Stimulated activated naive CD4-positive, alpha-beta T cell treated with Interleukin-2 at 50 U/mL for 16 hours (primary cell): ENCODE measurements around the gene CTAGE9.
"Not testable (repeated sequence)": the region's sequence is repeated elsewhere in the genome, so short reads cannot be mapped to it uniquely, and the experiment has no call there.

Experiments used
- DNase-seq: peaks from one replicate; lab custom pipeline; 2025; lab: John Stamatoyannopoulos, UW

Gene CTAGE9, protein sequence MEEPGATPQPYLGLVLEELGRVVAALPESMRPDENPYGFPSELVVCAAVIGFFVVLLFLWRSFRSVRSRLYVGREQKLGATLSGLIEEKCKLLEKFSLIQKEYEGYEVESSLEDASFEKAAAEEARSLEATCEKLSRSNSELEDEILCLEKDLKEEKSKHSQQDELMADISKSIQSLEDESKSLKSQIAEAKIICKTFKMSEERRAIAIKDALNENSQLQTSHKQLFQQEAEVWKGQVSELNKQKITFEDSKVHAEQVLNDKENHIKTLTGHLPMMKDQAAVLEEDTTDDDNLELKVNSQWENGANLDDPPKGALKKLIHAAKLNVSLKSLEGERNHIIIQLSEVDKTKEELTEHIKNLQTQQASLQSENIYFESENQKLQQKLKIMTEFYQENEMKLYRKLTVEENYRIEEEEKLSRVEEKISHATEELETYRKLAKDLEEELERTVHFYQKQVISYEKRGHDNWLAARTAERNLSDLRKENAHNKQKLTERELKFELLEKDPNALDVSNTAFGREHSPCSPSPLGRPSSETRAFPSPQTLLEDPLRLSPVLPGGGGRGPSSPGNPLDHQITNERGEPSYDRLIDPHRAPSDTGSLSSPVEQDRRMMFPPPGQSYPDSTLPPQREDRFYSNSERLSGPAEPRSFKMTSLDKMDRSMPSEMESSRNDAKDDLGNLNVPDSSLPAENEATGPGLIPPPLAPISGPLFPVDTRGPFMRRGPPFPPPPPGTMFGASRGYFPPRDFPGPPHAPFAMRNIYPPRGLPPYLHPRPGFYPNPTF

DNA sequence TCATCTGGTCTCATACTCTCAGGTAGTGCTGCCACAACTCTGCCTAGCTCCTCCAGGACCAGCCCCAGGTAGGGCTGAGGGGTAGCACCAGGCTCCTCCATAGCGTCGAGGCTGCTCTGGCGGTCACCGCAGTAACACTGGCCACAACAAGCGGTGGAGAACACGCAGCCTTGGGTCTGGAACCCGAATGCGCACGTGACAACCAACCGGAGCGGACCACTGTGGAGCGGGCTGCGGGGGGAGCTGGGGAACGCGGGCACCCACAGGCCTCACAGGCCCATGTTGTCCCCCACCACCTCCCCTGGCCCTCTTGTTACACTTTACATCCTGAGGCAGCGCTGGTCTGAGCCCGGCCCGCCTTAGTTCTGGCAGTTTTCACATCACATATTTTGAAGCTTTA lies at the start of gene CTAGE9:
TSS of gene CTAGE9 (minus strand) at position 101 of the 400 bp plus-strand sequence. CDS start at position 101, 0 bp downstream.
- DNase-seq, result not testable (repeated sequence)

DNA sequence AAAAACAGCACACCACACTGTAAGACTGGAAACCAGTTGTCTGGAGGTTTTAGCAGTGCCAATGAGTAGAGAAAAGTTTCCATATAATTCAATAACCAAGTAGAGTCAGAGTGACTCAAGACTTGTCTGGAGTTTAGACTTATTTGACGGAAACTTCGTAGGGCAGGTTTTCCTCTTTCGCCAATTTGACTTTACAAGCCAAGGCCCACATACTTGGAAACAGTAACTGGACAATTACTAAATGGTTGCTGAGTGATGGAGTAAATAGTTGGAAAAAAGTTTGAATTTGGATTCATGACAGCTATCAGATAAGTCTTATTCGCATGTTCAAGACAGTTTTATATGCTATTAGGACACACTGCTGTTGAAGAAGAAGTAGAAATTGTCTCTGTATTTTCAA lies 48.1 kb upstream of the CTAGE9 start:
- no peak for DNase-seq

DNA sequence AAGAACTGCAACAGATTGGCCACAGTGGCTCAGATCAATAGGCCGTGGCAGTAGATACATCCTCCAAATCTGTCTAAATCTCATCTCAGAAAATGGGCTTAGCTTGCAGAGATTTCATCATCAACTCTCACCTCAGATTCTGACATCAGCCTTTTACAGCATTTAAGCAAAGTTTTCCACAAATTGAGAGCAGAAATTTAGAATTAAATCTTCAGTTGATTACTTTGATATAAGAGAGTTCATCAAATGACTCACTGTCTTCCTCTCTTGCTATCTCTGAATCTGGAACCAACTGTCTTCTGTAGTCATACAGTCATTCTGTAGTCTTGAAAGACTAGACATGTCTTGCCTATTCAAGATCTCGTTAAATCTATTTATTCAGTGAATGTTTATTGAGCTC lies 45.2 kb upstream of the CTAGE9 start:
- DNase-seq, result no peak

DNA sequence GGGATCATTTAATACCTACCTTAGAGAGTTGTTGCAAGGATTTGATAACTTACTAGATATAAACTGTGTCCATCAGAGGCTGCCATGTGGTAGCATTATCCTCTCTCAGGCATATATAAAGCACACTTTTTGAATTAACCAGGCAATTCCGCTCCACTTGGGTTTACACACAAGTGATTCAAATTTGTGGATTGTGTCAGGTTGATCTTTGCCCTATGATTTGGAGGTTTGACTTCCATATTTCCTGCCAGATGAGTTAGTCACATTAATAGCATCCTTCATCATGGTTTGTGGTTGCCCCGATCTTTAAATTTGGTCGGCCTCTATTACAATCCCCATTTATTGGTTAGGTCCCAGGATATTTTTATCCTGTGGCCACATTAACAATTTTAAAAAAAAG lies 44.8 kb upstream of the CTAGE9 start:
- DNase-seq, result no peak

DNA sequence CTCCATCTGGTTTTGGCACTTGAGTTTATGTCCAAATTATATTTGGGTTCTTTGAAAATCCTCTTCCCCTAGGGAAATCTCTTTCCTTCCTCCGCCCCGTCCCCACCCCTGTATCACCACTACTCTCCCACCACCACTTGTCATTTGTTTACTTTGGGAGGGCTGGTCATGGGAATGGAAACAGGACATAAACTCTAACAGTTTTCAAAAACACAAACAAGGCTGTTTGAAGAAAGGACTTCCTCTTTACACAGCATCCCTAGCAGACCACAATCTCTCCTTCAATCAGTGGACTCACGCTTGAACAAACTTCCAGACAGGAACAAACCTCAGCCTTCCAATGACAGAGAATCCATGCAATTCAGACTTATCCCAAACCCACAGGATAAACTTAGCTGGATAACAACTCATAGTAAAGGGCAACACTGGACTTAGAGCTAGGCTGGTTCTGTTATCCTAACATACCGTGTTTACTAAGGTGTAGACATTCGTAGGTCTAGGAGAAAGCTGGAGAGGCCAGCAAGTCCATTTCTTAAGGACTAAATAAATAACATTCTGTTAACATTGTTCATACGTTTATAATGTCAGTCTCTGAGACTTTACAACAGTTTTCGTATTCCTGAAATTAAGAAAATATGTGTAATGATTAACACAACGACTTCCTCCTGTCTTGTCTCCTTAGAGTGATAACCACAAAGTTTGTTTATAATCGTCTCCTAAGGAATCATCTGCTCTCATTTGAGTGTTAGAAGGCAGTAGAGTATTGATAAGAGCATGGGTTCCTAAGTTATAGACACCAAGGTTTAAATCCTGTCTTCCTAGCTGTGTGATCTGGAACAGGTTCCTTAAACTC lies 44.1 kb upstream of the CTAGE9 start:
- no peak for DNase-seq

DNA sequence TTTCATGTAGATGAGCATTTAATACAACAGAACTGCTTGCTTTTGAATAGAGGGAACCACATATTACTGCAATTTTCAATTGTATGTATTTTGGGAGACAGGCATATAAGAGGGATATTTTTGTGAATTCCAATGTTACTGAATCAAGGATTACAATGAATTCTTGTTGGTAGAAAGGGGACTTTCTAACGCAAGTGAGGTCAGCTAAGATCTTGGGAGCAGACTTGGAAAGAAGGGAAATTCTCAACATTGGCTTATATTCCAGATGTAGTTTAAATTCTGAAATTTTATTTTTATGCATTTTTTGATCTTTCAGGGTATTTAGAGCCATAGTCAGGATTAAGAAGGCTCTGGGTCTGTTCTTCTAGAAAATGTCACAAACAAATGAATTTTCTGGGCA lies 43.3 kb upstream of the CTAGE9 start:
- DNase-seq, result no peak

DNA sequence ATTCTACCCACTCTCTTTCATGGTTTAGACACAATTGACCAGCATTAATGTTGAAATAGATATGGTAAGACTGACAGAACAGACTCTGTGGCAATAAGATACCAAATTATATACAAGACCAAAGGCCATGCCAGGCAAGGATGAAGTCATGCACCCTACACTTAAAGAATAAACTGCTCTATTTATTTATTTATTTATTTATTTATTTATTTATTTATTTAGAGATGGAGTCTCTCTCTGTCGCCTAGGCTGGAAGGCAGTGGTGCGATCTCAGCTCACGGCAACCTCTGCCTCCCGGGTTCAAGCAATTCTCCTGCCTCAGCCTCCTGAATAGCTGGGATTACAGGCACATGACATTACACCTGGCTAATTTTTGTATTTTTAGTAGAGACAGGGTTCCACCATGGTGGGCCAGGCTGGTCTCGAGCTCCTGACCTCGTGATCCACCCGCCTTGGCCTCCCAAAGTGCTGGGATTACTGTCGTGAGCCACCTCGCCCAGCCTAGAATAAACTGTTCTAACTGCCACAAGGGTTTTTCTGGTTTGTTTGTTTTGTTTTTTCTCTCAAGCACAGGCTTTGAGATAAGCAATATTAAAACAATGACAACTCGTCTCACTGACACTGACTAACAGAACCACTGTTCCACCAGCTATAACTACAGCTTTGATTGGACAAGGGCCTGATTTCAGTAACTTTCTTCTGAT lies 40.3 kb upstream of the CTAGE9 start:
- DNase-seq, result not testable (repeated sequence)

DNA sequence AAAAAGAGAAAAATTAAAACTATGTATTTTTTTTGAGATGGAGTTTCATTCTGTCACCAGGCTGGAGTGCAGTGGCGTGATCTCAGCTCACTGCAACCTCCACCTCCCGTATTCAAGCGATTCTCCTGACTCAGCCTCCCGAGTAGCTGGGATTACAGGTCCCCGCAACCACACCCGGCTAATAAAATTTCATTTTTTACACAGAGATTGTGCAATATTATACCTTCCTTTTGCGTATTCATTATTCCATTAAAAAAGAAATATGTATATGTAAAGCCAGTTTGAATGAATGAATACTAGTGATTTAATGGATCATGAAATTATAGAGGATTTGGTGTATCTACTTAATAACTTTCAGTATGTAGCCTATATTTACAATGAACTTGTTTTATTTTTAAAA lies 38.2 kb upstream of the CTAGE9 start:
- DNase-seq, result no peak

DNA sequence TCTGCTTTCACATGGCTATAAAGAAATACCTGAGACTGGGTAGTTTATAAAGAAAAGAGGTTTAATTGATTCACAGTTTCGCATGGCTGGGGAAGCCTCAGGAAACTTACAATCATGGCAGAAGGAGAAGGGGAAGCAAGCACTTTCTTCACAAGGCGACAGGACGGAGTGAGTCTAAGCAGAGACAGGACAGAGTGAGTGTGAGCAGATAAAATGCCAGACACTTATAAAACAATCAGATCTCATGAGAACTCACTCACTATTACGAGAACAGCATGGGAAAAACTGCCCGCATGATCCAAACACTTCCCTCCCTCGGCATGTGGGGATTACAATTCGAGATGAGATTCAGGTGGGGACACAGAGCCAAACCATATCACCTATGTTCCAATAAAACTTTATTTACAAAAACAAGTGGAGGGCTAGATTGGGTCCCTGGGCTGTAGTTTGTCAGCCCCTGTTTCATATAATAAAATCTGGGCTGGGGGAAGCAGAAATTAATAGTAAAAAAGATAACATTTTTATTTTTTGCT lies 37.1 kb upstream of the CTAGE9 start:
- DNase-seq, result no peak

DNA sequence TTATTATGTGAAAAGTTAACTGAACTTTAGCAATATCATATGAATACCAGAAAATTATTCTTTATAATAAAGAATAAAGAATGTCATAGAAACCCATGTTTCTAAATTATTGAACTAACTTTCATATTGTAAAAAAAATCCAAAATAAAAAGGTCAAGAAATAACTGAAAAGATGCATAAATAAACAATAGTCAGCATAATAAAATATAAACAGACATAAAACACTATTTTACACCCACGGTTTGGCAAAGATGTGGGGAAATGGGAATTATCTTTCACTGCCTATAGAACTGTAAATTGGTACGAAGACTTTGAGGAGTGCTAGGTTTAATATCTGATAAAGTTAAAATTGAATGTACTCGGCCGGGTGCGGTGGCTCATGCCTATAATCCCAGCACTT lies 34.7 kb upstream of the CTAGE9 start:
- no peak for DNase-seq

DNA sequence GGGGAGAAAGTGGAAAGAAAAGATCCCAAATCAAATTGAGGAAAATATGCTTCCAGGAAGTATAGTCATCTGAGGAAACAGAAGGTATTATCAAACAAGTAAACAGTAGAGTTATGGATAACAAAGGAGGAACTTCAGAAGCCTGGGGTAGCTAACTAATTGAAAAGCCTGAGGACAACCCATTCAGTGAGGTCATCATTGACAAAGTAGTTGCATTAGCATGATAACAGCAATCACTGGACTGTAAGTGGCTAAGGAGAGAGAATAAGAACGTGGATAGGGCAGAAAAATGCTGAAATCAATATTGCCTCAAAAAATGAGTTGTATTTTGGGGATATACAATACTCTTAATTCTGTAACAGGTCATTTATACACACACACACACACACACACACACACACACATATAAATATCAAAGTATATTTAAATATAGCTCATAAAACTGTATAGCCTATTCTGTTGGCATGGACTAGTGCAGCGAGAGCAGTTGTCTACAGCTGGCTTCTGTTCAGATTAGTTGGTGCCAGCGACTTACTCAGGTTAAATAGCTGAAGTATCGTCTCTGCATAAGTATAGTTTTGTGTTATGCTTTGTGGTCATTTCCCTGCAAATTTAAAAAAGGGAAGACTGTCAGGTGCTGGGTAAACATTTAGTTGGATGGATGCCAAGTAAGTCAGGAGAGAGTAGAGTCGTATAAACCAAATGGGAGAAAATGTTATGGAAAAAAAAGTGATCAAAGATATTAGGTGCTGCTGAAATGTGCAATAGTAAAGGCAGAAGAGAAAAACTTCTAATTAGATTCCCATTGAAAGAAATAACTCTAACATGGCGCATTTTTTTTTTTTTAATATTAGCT lies 33.8 kb upstream of the CTAGE9 start:
- DNase-seq, result no peak

DNA sequence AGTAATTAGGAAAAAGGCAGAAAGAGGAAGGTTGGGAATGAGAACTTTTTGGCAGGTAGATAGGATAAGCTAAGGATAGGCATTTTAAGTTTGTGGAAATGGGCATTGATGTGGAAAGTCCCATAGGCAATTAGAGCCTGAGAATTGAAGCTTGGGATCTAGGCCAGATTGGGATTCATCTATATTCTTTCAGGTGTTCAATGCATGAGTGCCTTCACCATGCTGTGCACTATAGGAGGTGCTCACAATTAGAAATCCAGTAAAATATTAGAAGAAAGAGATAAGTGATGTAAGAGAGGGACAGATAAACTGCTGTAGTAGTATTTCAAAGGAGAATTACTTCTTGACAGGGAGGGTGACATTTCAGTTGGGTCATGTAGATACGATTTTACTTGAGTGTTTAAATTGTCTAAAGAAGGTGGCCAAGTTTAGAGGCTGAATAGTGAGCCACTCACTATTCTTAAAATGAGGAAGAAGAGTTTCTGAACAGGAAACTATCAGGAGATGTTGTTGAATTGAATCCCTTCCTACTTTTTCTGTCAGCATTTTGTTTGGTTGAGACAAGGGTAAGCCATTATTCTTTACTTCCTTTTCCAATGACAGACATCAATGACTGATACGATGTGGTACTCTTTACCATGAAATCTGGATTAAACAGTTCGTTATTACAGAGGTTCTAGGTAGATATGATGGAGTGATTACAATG lies 31.0 kb upstream of the CTAGE9 start:
- no peak for DNase-seq

DNA sequence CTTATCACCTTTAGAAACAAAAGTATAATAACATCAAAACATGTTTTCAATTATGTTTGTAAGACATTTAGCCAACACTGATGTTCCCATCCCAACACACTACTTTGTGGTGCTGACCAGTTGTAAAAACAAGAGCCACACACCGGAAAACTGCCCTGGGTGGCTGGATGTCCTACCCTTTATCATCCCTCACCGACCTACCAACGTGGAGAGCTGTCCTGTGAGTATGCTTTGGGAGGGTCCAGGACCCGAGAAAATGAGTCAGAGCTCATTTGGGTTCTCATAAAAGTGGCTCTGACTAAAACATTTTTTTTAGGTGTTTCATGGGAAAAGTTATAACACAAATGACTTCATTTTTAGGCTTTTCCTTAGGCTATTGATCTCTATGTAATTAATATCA lies 29.3 kb upstream of the CTAGE9 start:
- no peak for DNase-seq

DNA sequence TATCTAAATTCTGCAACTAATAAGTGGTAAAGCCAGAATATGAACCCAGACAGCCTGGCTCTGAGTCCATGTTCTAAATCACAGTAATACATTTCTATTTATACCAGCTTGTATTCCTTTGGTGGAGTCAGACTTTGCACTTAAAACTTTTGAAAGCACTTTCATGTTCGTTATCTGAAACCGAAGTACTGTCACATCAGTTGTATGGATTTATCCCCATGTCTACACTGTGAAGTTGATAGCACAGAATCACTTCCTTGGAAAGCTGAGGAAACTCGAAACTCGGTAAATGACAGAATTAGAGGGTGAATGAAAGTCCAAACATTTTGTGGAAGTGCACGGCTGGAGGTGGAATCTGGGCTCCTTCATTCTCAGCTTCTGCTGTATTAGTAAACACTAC lies 28.3 kb upstream of the CTAGE9 start:
- DNase-seq, result no peak

DNA sequence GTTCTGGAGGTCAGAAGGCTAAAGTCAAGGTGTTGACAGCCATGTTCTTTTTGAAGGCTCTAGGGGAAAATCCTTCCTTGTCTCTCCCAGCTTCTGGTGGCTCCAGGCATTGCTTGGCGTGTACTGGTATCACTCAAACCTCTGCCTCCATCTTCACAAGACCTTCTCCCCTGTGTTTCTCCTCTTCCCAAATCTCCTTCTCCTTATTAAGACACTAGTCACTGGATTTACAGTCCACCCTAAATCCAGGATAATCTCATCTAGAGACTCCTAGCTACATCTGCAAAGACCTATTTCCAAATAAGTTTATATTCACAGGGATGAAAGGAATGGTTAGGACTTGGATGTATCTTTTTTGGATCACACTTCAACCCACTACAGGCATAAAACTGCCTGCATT lies 26.0 kb upstream of the CTAGE9 start:
- DNase-seq, result no peak

DNA sequence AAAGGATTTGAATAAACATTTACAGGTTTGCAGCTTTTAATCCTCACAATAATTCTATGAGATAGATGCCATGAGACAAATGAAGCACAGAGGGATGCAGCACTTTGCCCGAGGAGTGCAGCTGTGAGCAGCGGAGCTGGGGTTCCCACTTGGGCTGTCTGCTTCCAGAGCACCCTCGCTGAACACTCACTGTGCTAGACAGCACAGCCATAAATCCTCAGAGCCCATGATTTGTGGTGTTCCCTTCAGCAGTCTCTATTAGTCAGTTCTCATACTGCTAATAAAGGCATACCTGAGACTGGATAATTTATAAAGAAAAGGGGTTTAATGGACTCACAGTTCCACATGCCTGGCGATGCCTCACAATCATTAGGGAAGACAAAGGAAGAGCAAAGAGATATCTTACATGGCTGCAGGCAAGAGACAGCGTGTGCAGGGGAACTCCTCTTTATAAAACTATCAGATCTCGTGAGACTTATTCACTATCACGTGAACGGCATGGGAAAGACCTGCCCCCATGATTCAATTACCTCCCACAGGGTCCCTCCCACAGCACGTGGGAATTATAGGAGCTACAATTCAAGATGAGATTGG lies 25.3 kb upstream of the CTAGE9 start:
- no peak for DNase-seq

DNA sequence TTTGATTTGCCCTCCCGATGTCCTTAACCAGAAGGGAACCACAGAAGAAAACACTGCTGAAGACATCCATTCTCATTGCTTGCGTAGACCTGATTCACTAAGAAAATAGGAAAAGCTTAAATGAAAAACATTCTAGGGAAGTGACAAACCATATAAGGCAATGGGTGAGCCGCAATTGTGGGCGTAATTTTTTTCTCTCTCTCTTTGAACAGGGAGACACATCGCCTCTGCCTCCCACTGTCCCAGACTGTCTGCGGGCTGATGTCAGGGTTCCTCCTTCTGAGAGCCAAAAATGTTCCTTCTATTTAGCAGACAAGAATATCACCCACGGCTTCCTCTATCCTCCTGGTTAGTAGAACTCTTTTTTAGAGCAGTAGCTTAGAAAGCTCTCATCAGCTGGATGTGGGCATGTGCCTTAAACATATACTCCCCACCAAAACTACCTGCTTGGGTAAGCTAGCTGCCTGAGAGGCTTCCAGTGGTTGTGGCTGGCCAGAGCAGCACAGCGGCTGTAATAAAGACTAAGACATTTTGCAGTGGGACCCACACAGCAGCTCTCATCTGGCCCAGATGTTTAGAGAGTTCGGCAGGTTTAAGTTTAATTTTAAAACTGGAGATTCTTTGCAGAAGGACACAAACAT lies 22.7 kb upstream of the CTAGE9 start:
- no peak for DNase-seq

DNA sequence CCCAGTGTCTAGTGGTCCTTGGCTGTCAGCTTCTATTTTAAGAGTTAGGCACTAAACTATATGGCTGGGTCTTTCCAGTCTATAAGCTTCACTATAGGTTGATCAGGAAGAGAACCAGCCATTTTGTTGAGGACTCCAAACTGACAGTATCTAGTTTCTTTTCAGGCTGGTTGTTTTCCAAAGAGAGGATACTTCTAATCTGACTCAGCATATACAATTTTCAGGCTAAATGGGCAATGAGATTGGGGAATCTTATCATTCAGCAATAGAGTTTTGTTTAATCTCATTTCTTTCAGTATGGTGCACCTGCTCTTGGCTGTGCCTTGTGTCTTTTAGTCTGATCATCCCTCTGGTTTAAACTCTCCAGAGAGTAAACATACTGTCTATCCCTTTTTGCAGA lies 20.4 kb upstream of the CTAGE9 start:
- no peak for DNase-seq

DNA sequence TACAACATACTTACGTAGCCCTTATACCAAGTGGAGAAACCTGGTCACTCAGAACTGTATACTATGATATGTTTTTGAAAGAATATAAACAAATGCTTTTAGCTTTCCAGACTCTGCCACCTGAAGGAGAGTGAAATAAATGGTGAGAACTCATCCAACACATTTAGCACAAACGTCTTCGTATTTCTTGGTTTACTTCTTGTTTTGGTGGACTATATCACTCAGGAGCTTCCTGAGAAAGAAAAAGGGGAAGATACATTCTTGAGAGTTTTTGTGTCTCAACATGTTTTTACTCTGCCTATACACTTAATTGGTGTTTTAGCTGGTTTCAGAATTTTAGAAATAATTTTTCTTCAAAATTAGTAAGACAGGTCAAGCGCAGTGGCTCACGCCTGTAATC lies 19.4 kb upstream of the CTAGE9 start:
- DNase-seq, result no peak
